Astrocyte (in vitro differentiated cells and primary cell): Measurements from ENCODE around the gene DDOST. TPM values are rescaled to one million over a fixed set of nuclear protein-coding genes. Genes with fewer than 3 reads are reported as not detected.

Source experiments
- DNase-seq: peaks from one replicate; pipeline ENCODE4 v3.0.0-alpha.2; 2010; ENCODE audit warnings: low read depth
- FAIRE-seq: peaks from 2 replicates; lab custom pipeline; 2011; peaks lifted over from hg19 to GRCh38; lab: Jason Lieb, UNC
- H2AFZ ChIP-seq: 2 replicates; pipeline ENCODE4 v1.6.0; 2012; ENCODE audit warnings: low read depth, low read length, inconsistent platforms
- H3K27ac ChIP-seq: 2 replicates; pipeline ENCODE4 v1.5.1; 2011; ENCODE audit warnings: low read depth, low read length, inconsistent platforms
- H3K27me3 ChIP-seq: 2 replicates; pipeline ENCODE4 v1.6.0; 2011; ENCODE audit warnings: low read length, inconsistent platforms; ENCODE audit not compliant: insufficient read depth
- H3K36me3 ChIP-seq: 2 replicates; pipeline ENCODE4 v1.5.1; 2011; ENCODE audit warnings: low read length, inconsistent platforms; ENCODE audit not compliant: insufficient read depth
- H3K4me1 ChIP-seq: 2 replicates; pipeline ENCODE4 v1.5.1; 2011; ENCODE audit warnings: low read length, inconsistent platforms; ENCODE audit not compliant: insufficient read depth
- H3K4me2 ChIP-seq: 2 replicates; pipeline ENCODE4 v1.6.0; 2012; ENCODE audit warnings: low read length, inconsistent platforms
- H3K4me3 ChIP-seq: 2 replicates; pipeline ENCODE4 v1.5.1; 2011; ENCODE audit warnings: low read depth, mild to moderate bottlenecking, low read length, inconsistent platforms; ENCODE audit not compliant: insufficient read depth
- H3K79me2 ChIP-seq: 2 replicates; pipeline ENCODE4 v1.6.0; 2012; ENCODE audit warnings: mild to moderate bottlenecking, low read length, inconsistent platforms; ENCODE audit not compliant: insufficient read depth
- H3K9ac ChIP-seq: 2 replicates; pipeline ENCODE4 v1.6.0; 2012; ENCODE audit warnings: mild to moderate bottlenecking, low read length, inconsistent platforms
- H3K9me3 ChIP-seq: 2 replicates; pipeline ENCODE4 v1.5.1; 2012; ENCODE audit warnings: low read depth, mild to moderate bottlenecking, low read length, inconsistent platforms; ENCODE audit not compliant: insufficient read depth
- H4K20me1 ChIP-seq: 2 replicates; pipeline ENCODE4 v1.6.0; 2012; ENCODE audit warnings: low read length, inconsistent platforms; ENCODE audit not compliant: insufficient read depth
- H3K27ac Mint-ChIP-seq: one replicate; pipeline ENCODE4 v1.8.0; 2021; ENCODE audit warnings: mild to moderate bottlenecking, mixed read lengths; ENCODE audit not compliant: unreplicated experiment
- H3K27me3 Mint-ChIP-seq: one replicate; pipeline ENCODE4 v1.8.0; 2021; ENCODE audit warnings: low read depth, mixed read lengths; ENCODE audit not compliant: unreplicated experiment
- H3K36me3 Mint-ChIP-seq: one replicate; pipeline ENCODE4 v1.8.0; 2021; ENCODE audit warnings: low read depth, mixed read lengths; ENCODE audit not compliant: unreplicated experiment
- H3K4me1 Mint-ChIP-seq: one replicate; pipeline ENCODE4 v1.8.0; 2021; ENCODE audit warnings: low read depth, mixed read lengths; ENCODE audit not compliant: unreplicated experiment
- H3K4me3 Mint-ChIP-seq: one replicate; pipeline ENCODE4 v1.8.0; 2021; ENCODE audit warnings: mild to moderate bottlenecking, moderate library complexity, mixed read lengths; ENCODE audit not compliant: unreplicated experiment
- H3K9me3 Mint-ChIP-seq: one replicate; pipeline ENCODE4 v1.8.0; 2021; ENCODE audit warnings: mild to moderate bottlenecking, mixed read lengths; ENCODE audit not compliant: unreplicated experiment
- CTCF ChIP-seq: IDR thresholded peaks from 2 replicates; pipeline ENCODE4 v1.5.1; 2011; ENCODE audit warnings: low read depth, mild to moderate bottlenecking, inconsistent platforms, low read length, moderate library complexity; ENCODE audit not compliant: insufficient read depth
- EZH2 ChIP-seq: IDR thresholded peaks from 2 replicates; pipeline ENCODE4 v1.6.1; 2012; ENCODE audit warnings: mild to moderate bottlenecking, low read length, inconsistent platforms; ENCODE audit not compliant: insufficient read depth
- total RNA-seq: library from RNA; stranded (reverse); gene quantifications from 2 replicates; pipeline ENCODE4 v1.2.1, GENCODE V29; 2021

Gene DDOST
- total RNA-seq, 1 donor from 2014 or later: 327 TPM

DNA sequence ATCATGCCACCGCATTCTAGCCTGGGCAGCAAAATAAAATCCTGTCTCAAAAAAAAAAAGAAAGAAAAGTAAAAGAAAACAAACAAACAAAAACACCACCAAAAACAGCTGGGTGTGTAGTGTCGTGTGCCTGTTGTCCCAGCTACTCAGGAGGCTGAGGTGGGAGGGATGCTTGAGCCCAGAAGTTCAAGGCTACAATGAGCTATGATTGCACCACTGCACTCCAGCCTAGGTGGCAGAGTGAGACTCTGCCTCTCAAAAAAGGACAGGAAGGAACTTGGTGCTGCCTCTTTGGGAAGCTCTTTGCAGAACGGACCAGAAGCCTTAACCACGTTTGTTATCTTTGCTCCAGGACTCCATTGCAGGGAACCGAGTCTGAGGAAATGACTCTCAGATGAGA is 45.7 kb upstream of the DDOST start:
- H3K79me2 ChIP-seq: no peaks in the 10 kb centered on the region
- H3K36me3 Mint-ChIP-seq: peaks cover 6% of the 10 kb centered on the region
- FAIRE-seq: no peak
- peaks cover 8% of the 10 kb centered on the region for H3K4me1 Mint-ChIP-seq
- no peak overlapping the region for H3K4me3 Mint-ChIP-seq
- H2AFZ ChIP-seq: no peak overlapping the region
- H4K20me1 ChIP-seq: no peaks in the 10 kb centered on the region
- H3K4me3 ChIP-seq: no peak overlapping the region
- H3K9ac ChIP-seq: no peak overlapping the region
- no peak overlapping the region for H3K4me2 ChIP-seq
- H3K27ac Mint-ChIP-seq: no peak overlapping the region
- H3K4me1 ChIP-seq: no peaks in the 10 kb centered on the region
- H3K9me3 Mint-ChIP-seq: no peaks in the 10 kb centered on the region
- no peak for TF ChIP-seq EZH2
- TF ChIP-seq CTCF: no peak
- H3K27ac ChIP-seq: no peak overlapping the region
- H3K27me3 ChIP-seq: no peaks in the 10 kb centered on the region
- DNase-seq: no peak
- no peaks in the 10 kb centered on the region for H3K36me3 ChIP-seq
- no peaks in the 10 kb centered on the region for H3K27me3 Mint-ChIP-seq
- peaks cover 4% of the 10 kb centered on the region for H3K9me3 ChIP-seq

DNA sequence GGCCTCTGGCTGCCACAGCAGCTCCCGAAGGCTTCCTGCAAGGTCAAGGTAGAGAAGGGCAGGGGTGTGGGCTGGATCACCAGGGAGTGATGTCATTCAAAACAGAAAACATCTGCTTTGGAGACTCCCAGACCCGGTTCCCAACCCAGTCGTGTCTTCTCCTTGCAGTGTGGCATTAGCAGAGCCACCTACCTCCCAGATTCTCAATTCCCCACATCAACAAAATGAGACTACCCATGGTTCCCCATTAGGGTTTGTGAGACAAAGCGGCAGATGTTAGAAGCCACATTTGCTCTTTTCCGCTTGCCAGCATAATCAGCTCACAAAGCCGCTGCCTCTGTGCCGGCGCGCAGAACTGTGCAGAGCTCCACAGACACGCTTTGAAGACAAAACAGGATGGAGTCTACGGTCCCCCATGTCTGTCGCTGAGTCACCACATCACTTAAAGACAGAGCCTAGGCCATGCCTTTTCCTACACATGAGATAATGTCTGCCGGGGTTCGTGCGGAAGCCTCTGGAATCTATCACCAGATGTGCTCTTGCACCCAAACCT is 44.1 kb upstream of the DDOST start:
- no peak overlapping the region for H3K4me3 Mint-ChIP-seq
- H3K4me1 ChIP-seq: no peaks in the 10 kb centered on the region
- H3K79me2 ChIP-seq: no peaks in the 10 kb centered on the region
- H3K27me3 ChIP-seq: no peaks in the 10 kb centered on the region
- TF ChIP-seq CTCF (no peak), EZH2 (no peak)
- DNase-seq: no peak
- no peaks in the 10 kb centered on the region for H3K36me3 ChIP-seq
- FAIRE-seq: no peak
- H3K9ac ChIP-seq: no peak overlapping the region
- H4K20me1 ChIP-seq: no peaks in the 10 kb centered on the region
- no peak overlapping the region for H3K4me3 ChIP-seq
- peak overlapping the region; percentile 13 for H3K4me2 ChIP-seq
- H3K36me3 Mint-ChIP-seq: peaks cover 6% of the 10 kb centered on the region
- peak overlapping the region; percentile 19 for H2AFZ ChIP-seq
- H3K9me3 ChIP-seq: peaks cover 4% of the 10 kb centered on the region
- no peak overlapping the region for H3K27ac ChIP-seq
- peaks cover 2% of the 10 kb centered on the region for H3K27me3 Mint-ChIP-seq
- H3K27ac Mint-ChIP-seq: peak overlapping the region; percentile 66
- peaks cover 14% of the 10 kb centered on the region for H3K4me1 Mint-ChIP-seq
- H3K9me3 Mint-ChIP-seq: no peaks in the 10 kb centered on the region

DNA sequence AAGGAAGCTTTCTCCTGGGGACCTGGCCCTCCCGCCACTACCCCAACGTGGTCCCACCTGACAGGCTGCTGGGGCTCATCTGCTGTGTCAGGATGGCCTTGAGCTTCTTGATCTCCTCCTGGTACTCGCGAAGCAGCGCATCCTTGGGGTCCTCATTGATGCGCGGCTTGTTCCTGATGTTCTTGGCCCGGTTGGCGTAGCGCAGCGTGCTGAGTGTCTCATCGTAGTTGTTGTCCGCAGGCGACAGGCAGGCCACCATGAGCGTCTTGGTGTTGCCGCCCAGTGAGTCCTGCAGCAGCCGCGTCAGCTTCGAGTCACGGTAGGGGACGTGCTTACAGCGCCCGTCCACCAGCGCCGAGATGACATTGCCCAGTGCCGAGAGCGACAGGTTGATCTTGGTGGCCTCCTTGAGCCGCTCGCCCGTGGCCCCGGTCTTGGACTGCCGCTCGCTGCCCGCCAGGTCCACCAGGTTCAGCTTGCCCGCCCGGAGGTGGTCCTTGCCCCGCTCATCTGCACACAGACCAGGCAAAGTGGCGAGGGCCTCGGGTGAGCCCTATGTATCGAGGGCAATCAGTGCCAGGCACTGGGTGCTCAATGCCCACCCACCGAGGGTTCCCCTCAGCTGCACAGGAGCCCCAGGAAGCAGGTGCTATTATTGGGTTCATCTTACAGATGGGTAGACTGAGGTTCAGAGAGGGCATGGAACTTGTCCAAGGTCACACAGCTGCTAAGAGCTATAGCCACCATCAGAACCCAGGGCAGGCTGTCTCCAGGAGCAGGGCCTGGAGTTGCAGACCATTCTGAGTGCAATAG is 43.4 kb upstream of the DDOST start:
- no peaks in the 10 kb centered on the region for H3K36me3 ChIP-seq
- H3K4me3 ChIP-seq: no peak overlapping the region
- H3K9ac ChIP-seq: no peak overlapping the region
- no peak overlapping the region for H2AFZ ChIP-seq
- H3K4me2 ChIP-seq: no peak overlapping the region
- peak overlapping the region; percentile 66 for H3K27ac Mint-ChIP-seq
- DNase-seq (no peak), FAIRE-seq (no peak)
- peaks cover 2% of the 10 kb centered on the region for H3K27me3 Mint-ChIP-seq
- no peaks in the 10 kb centered on the region for H3K9me3 Mint-ChIP-seq
- no peak overlapping the region for H3K4me3 Mint-ChIP-seq
- H3K4me1 ChIP-seq: no peaks in the 10 kb centered on the region
- H3K27ac ChIP-seq: no peak overlapping the region
- no peaks in the 10 kb centered on the region for H3K27me3 ChIP-seq
- no peaks in the 10 kb centered on the region for H4K20me1 ChIP-seq
- H3K79me2 ChIP-seq: no peaks in the 10 kb centered on the region
- H3K36me3 Mint-ChIP-seq: peaks cover 6% of the 10 kb centered on the region
- H3K4me1 Mint-ChIP-seq: peaks cover 15% of the 10 kb centered on the region
- TF ChIP-seq EZH2: no peak
- TF ChIP-seq CTCF: no peak
- peaks cover 4% of the 10 kb centered on the region for H3K9me3 ChIP-seq
